K562 (cell line): ENCODE results near the gene VSIG1. TPM values are rescaled to one million over a fixed set of nuclear protein-coding genes. Genes with fewer than 3 reads are reported as not detected.

Experiments
- ATAC-seq: fragments of 200-7000 bp; cut with Tn5 transposase; 3 replicates; pipeline ENCODE4 v1.9.1; 2020; ENCODE audit warnings: moderate library complexity
- BruUV-seq: library from RNA; stranded (reverse); fragments of 400-500 nt; replicated peaks from 2 replicates; lab custom pipeline; 2021; lab: Mats Ljungman, UMichigan
- CTCF ChIA-PET: fragments of 300-600 bp; formaldehyde crosslinking; extraction: SDS; loops from one replicate; lab custom pipeline; 2021; ENCODE audit warnings: low intra/inter-chr PET ratio; lab: Yijun Ruan, JAX
- POLR2A ChIA-PET: fragments of 300-600, 350-650 bp; sonication (Branson Sonifier 250); formaldehyde crosslinking; extraction: SDS; loops from one replicate; lab custom pipeline; 2021; ENCODE audit warnings: antibody characterized with exemption, inconsistent platforms; lab: Yijun Ruan, JAX
- DNase-seq, 4 experiments: peaks; one replicate each; pipeline versions ENCODE4 v3.0.0 to v3.0.0-alpha.2; 2011 to 2018; ENCODE audit warnings: low spot score in 3 of 4, mixed read lengths in 3 of 4; ENCODE audit errors: extremely low read depth in 1 of 4
- FAIRE-seq: peaks from 2 replicates; lab custom pipeline; 2011; peaks lifted over from hg19 to GRCh38; lab: Jason Lieb, UNC
- H2AFZ ChIP-seq: 2 replicates; pipeline ENCODE4 v1.6.0; 2011; ENCODE audit warnings: low read depth, low read length, control low read depth, inconsistent platforms
- H3K27ac ChIP-seq: fragments of 200-600 bp; 3 replicates; pipeline ENCODE4 v1.8.0; 2011; ENCODE audit warnings: low read depth, mild to moderate bottlenecking, control low read depth, inconsistent platforms, low read length, moderate library complexity, mixed read lengths; ENCODE audit errors: extremely low read depth
- H3K27me3 ChIP-seq, 2 experiments: fragments of 300-600 bp in 1 of 2; 2 replicates in 1 of 2; 3 replicates in 1 of 2; pipeline versions ENCODE4 v1.6.0 to v1.8.0; 2011; ENCODE audit warnings: inconsistent platforms in 2 of 2, low read length in 2 of 2, mild to moderate bottlenecking in 1 of 2, mixed read lengths in 1 of 2, moderate library complexity in 1 of 2; ENCODE audit not compliant: control insufficient read depth in 2 of 2, insufficient read depth in 2 of 2
- H3K36me3 ChIP-seq: fragments of 300-600 bp; 3 replicates; pipeline ENCODE4 v1.8.0; 2011; ENCODE audit warnings: mild to moderate bottlenecking, low read length, inconsistent platforms; ENCODE audit not compliant: control insufficient read depth, insufficient read depth
- H3K4me1 ChIP-seq, 2 experiments: fragments of 200-600 bp in 1 of 2; replicated peaks in 1 of 2; 2 replicates in 1 of 2; 3 replicates in 1 of 2; pipeline versions ENCODE4 v1.5.1 to v1.8.0; 2011; ENCODE audit warnings: inconsistent platforms in 2 of 2, low read length in 2 of 2, mild to moderate bottlenecking in 1 of 2, mixed read lengths in 1 of 2, moderate library complexity in 1 of 2; ENCODE audit not compliant: control insufficient read depth in 2 of 2, insufficient read depth in 2 of 2
- H3K4me2 ChIP-seq: 2 replicates; pipeline ENCODE4 v1.6.1; 2011; ENCODE audit warnings: low read length, control low read depth, inconsistent platforms, mixed read lengths; ENCODE audit not compliant: insufficient read depth
- H3K4me3 ChIP-seq: fragments of 200-600 bp; sonication (generic), shearing (Covaris generic); 2 replicates; pipeline ENCODE4 v1.5.1; 2016; ENCODE audit warnings: control low read depth, inconsistent platforms
- H3K79me2 ChIP-seq: fragments of 200-600 bp; 3 replicates; pipeline ENCODE4 v1.8.0; 2011; ENCODE audit warnings: low read length, inconsistent platforms; ENCODE audit not compliant: control insufficient read depth, insufficient read depth
- H3K9ac ChIP-seq, 2 experiments: 2 replicates each; pipeline versions ENCODE4 v1.6.0 to v1.6.1; 2011; ENCODE audit warnings: low read depth in 2 of 2, low read length in 2 of 2, control low read depth in 1 of 2, inconsistent platforms in 1 of 2, mild to moderate bottlenecking in 1 of 2, mixed read lengths in 1 of 2; ENCODE audit not compliant: insufficient read depth in 1 of 2
- H3K9me1 ChIP-seq: one replicate; pipeline ENCODE4 v1.6.0; 2011; ENCODE audit warnings: inconsistent platforms, mild to moderate bottlenecking, low read length, moderate library complexity; ENCODE audit not compliant: control insufficient read depth, insufficient read depth
- H3K9me3 ChIP-seq: replicated peaks from 2 replicates; pipeline ENCODE4 v1.5.1; 2011; ENCODE audit warnings: low read depth, low read length, inconsistent platforms; ENCODE audit not compliant: control insufficient read depth, insufficient read depth
- H4K20me1 ChIP-seq: replicated peaks from 2 replicates; pipeline ENCODE4 v1.6.1; 2011; ENCODE audit warnings: low read length, inconsistent platforms, mixed read lengths; ENCODE audit not compliant: control insufficient read depth, insufficient read depth
- CBX8 ChIP-seq: fragments of 200-600 bp; sonication (generic); IDR thresholded peaks from 2 replicates; pipeline ENCODE4 v1.6.1; 2012; ENCODE audit warnings: borderline replicate concordance, mixed run types, low read depth, mild to moderate bottlenecking, moderate library complexity, mixed read lengths, low read length, control low read depth, inconsistent platforms; ENCODE audit not compliant: poor library complexity, severe bottlenecking; ENCODE audit errors: extremely low read depth
- KDM5B ChIP-seq: fragments of 200-600 bp; sonication (generic); IDR thresholded peaks from 2 replicates; pipeline ENCODE4 v1.6.1; 2012; ENCODE audit warnings: low read depth, mild to moderate bottlenecking, moderate library complexity, low read length, control low read depth, inconsistent platforms; ENCODE audit not compliant: insufficient replicate concordance
- PKNOX1 ChIP-seq: fragments of 450-650 bp; IDR thresholded peaks from 2 replicates; pipeline ENCODE4 v1.6.1; 2016
- RFX5 ChIP-seq: IDR thresholded peaks from 2 replicates; pipeline ENCODE4 v1.6.1; 2011; ENCODE audit warnings: low read depth, mild to moderate bottlenecking, improper control_type of control experiment, low read length
- RUNX1 ChIP-seq: sonication (generic); IDR thresholded peaks from 2 replicates; pipeline ENCODE4 v1.6.1; 2016; ENCODE audit warnings: antibody characterized with exemption, low read depth
- TARDBP ChIP-seq: fragments of 450-650 bp; IDR thresholded peaks from 2 replicates; pipeline ENCODE4 v1.6.1; 2016
- TCF3 ChIP-seq: sonication (generic); formaldehyde crosslinking; IDR thresholded peaks from 2 replicates; pipeline ENCODE4 v1.4.0; 2020; ENCODE audit warnings: mild to moderate bottlenecking, missing genetic modification reagents
- ZNF395 ChIP-seq: fragments of 200-800 bp; sonication (Bioruptor generic); IDR thresholded peaks from 2 replicates; pipeline ENCODE4 v1.6.1; 2017; ENCODE audit warnings: missing genetic modification characterization, missing compliant biosample characterization
- ZNF639 ChIP-seq, 2 experiments: fragments of 200-800 bp in 1 of 2; sonication (Bioruptor generic) in 1 of 2; sonication (generic) in 1 of 2; formaldehyde crosslinking in 1 of 2; IDR thresholded peaks in 1 of 2; conservative IDR thresholded peaks in 1 of 2; 2 replicates each; pipeline versions ENCODE4 v1.5.0 to v1.6.1; 2016 to 2020; ENCODE audit warnings: missing compliant biosample characterization in 1 of 2, missing genetic modification characterization in 1 of 2, missing genetic modification reagents in 1 of 2
- WGBS: fragments of 100-300 bp; shearing (Covaris generic); methylation state at CpG from one replicate; pipeline ENCODE4 v1.1.6; 2016; ENCODE audit warnings: low coverage, mixed read lengths; ENCODE audit not compliant: insufficient coverage; ENCODE audit errors: missing lambda C conversion rate; 5-methylcytosine and 5-hydroxymethylcytosine counted together
- in situ Hi-C: fragments of 300-500 bp; cut with MboI; formaldehyde crosslinking; loops from 4 replicates; pipeline ENCODE4 v1.15.0; 2018; ENCODE audit warnings: inconsistent platforms, mixed read lengths
- intact Hi-C: fragments of 100-400 bp; cut with micrococcal nuclease; formaldehyde crosslinking; loops from 2 replicates; pipeline ENCODE4 v1.14.2; 2022
- polyA plus RNA-seq, 8 experiments: library from polyadenylated mRNA; depleted of rRNA in 4 of 8; stranded (reverse) in 5 of 8; unstranded in 3 of 8; fragments of >200 nt; fragmentation: Nextera tagmentation in 2 of 8; fragmentation: Illumina TruSeq in 1 of 8; extraction: Ambion mirVana in 2 of 8; extraction: Trizol in 1 of 8; gene quantifications; 2 replicates each; pipeline versions ENCODE4 v1.2.1 to v1.2.3, GENCODE V29; 2011 to 2014; ENCODE audit warnings: inconsistent platforms in 1 of 8, missing spikeins in 1 of 8
- total RNA-seq, 7 experiments: library from RNA; depleted of rRNA in 6 of 7; stranded (reverse); fragments of >200 nt in 6 of 7; fragmentation: Illumina TruSeq in 2 of 7; extraction: Trizol in 2 of 7; gene quantifications; 2 replicates each; pipeline versions ENCODE4 v1.2.1 to v1.2.3, GENCODE V29; 2011 to 2021; ENCODE audit warnings: low replicate concordance in 1 of 7

VSIG1 gene
- total and polyA plus RNA-seq, 9 of the 15 experiments (the other 6 are each of a cell fraction or from before 2014, with no cell fraction given) = not detected

- BruUV-seq = no TSS peak
- CTCF ChIA-PET = no interaction called here
- in situ Hi-C loops (no loop called here), intact Hi-C loops (no loop called here)
- H3K9ac ChIP-seq = no peak overlapping the region
- H3K27ac ChIP-seq = no peak overlapping the region
- H3K4me3 ChIP-seq = no peak overlapping the region
- no peaks in the 10 kb centered on the region for H3K4me1 ChIP-seq
- H4K20me1 ChIP-seq = no peaks in the 10 kb centered on the region
- H3K27me3 ChIP-seq = no peaks in the 10 kb centered on the region
- no peak for DNase-seq
- POLR2A ChIA-PET = no interaction called here
- 65% methylated on average over 2 of the region's 2 CpGs for WGBS
- H3K36me3 ChIP-seq = no peaks in the 10 kb centered on the region
- H3K79me2 ChIP-seq = peaks cover 3% of the 10 kb centered on the region; the same call in 2 of the 3 replicates
- H3K9me1 ChIP-seq = no peaks in the 10 kb centered on the region
- no peak overlapping the region for H2AFZ ChIP-seq
- no peak overlapping the region for H3K4me2 ChIP-seq
- no peak for FAIRE-seq
- no peak for ATAC-seq
- H3K9me3 ChIP-seq = no peaks in the 10 kb centered on the region
- TF ChIP-seq CBX8 (no peak), TARDBP (no peak), RUNX1 (no peak), TCF3 (CRISPR knock-in tag) (no peak), RFX5 (no peak), ZNF395 (CRISPR knock-in tag) (no peak), PKNOX1 (no peak), ZNF639 (CRISPR knock-in tag; conservative IDR thresholded peaks at IDR 0.05 in 1 of 2, IDR thresholded peaks at IDR 0.05 in 1 of 2) (no peak), KDM5B (no peak)
Observed at GRCh38 chrX:108097380-108097779, 52.5 kb downstream of the VSIG1 start.
